ENCODE data around the gene ATXN10. TPM values are rescaled to one million over a fixed set of nuclear protein-coding genes. Genes with fewer than 3 reads are reported as not detected.
A peak's percentile ranks its signal among the peaks of the same experiment; 100 is the strongest.

Gene ATXN10
- total and polyA plus RNA-seq, 2 of the 13 experiments (the other 11 are each of a cell fraction or from before 2014, with no cell fraction given), result 60.1 to 194 TPM

DNA sequence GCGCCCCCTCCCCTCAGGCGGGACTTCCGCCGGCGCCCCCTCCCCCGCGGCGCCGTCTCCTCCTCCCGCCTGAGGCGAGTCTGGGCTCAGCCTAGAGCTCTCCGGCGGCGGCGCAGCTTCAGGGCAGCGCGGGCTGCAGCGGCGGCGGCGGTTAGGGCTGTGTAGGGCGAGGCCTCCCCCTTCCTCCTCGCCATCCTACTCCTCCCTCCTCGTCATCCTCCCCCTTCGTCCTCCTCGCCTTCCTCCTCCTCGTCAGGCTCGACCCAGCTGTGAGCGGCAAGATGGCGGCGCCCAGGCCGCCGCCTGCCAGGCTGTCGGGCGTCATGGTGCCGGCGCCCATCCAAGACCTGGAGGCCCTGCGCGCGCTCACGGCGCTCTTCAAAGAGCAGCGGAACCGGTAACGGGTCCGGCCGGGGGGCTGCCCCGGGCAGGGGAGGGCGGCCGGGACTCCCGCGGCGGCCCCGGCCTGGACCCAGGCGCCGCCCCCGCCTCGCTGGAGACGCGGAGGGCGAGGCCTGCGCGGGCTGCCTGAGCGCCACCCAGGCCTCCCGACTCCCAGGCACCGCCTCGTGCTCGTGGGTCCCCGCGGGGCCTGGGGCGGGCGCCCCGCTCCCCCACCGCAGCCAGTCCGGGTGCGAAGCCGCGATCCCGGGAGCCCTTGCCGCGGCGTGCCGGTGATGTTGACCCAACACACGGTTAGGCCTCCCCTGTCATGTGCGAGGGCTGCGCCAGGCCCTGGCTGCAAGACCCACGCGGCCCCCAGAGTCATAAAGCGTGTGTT, at the start of gene ATXN10 (continued):
- TF ChIP-seq, protein P1, sequence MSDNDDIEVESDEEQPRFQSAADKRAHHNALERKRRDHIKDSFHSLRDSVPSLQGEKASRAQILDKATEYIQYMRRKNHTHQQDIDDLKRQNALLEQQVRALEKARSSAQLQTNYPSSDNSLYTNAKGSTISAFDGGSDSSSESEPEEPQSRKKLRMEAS (IDR thresholded peaks at IDR 0.05), result peak; percentile 75
- no peak for TF ChIP-seq GTF3A (CRISPR knock-in tag; conservative IDR thresholded peaks at IDR 0.05)
- no peak for TF ChIP-seq FOXM1 (CRISPR knock-in tag; IDR thresholded peaks at IDR 0.05)
- no peak for TF ChIP-seq CBX2 (IDR thresholded peaks at IDR 0.05; ENCODE audit: low read depth, low read length)
- TF ChIP-seq CBX2 (CRISPR knock-in tag; IDR thresholded peaks at IDR 0.05; ENCODE audit: low read depth), result no peak
- TF ChIP-seq, protein P2, sequence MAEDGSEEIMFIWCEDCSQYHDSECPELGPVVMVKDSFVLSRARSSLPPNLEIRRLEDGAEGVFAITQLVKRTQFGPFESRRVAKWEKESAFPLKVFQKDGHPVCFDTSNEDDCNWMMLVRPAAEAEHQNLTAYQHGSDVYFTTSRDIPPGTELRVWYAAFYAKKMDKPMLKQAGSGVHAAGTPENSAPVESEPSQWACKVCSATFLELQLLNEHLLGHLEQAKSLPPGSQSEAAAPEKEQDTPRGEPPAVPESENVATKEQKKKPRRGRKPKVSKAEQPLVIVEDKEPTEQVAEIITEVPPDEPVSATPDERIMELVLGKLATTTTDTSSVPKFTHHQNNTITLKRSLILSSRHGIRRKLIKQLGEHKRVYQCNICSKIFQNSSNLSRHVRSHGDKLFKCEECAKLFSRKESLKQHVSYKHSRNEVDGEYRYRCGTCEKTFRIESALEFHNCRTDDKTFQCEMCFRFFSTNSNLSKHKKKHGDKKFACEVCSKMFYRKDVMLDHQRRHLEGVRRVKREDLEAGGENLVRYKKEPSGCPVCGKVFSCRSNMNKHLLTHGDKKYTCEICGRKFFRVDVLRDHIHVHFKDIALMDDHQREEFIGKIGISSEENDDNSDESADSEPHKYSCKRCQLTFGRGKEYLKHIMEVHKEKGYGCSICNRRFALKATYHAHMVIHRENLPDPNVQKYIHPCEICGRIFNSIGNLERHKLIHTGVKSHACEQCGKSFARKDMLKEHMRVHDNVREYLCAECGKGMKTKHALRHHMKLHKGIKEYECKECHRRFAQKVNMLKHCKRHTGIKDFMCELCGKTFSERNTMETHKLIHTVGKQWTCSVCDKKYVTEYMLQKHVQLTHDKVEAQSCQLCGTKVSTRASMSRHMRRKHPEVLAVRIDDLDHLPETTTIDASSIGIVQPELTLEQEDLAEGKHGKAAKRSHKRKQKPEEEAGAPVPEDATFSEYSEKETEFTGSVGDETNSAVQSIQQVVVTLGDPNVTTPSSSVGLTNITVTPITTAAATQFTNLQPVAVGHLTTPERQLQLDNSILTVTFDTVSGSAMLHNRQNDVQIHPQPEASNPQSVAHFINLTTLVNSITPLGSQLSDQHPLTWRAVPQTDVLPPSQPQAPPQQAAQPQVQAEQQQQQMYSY (CRISPR knock-in tag; IDR thresholded peaks at IDR 0.05), result no peak
- TF ChIP-seq, protein P3, sequence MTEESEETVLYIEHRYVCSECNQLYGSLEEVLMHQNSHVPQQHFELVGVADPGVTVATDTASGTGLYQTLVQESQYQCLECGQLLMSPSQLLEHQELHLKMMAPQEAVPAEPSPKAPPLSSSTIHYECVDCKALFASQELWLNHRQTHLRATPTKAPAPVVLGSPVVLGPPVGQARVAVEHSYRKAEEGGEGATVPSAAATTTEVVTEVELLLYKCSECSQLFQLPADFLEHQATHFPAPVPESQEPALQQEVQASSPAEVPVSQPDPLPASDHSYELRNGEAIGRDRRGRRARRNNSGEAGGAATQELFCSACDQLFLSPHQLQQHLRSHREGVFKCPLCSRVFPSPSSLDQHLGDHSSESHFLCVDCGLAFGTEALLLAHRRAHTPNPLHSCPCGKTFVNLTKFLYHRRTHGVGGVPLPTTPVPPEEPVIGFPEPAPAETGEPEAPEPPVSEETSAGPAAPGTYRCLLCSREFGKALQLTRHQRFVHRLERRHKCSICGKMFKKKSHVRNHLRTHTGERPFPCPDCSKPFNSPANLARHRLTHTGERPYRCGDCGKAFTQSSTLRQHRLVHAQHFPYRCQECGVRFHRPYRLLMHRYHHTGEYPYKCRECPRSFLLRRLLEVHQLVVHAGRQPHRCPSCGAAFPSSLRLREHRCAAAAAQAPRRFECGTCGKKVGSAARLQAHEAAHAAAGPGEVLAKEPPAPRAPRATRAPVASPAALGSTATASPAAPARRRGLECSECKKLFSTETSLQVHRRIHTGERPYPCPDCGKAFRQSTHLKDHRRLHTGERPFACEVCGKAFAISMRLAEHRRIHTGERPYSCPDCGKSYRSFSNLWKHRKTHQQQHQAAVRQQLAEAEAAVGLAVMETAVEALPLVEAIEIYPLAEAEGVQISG (CRISPR knock-in tag; IDR thresholded peaks at IDR 0.05), result peak; percentile 13
- TF ChIP-seq, protein P4, sequence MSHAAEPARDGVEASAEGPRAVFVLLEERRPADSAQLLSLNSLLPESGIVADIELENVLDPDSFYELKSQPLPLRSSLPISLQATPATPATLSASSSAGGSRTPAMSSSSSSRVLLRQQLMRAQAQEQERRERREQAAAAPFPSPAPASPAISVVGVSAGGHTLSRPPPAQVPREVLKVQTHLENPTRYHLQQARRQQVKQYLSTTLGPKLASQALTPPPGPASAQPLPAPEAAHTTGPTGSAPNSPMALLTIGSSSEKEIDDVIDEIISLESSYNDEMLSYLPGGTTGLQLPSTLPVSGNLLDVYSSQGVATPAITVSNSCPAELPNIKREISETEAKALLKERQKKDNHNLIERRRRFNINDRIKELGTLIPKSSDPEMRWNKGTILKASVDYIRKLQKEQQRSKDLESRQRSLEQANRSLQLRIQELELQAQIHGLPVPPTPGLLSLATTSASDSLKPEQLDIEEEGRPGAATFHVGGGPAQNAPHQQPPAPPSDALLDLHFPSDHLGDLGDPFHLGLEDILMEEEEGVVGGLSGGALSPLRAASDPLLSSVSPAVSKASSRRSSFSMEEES (CRISPR knock-in tag; IDR thresholded peaks at IDR 0.05), result no peak; the same call in 1 of the 2 replicates
- no peak for TF ChIP-seq SRSF4 (IDR thresholded peaks at IDR 0.05; ENCODE audit: low read depth, low read length, poor library complexity, severe bottlenecking)
- no peak for TF ChIP-seq CBX5 (CRISPR knock-in tag; IDR thresholded peaks at IDR 0.05; ENCODE audit: borderline replicate concordance)
- TF ChIP-seq, protein P5, sequence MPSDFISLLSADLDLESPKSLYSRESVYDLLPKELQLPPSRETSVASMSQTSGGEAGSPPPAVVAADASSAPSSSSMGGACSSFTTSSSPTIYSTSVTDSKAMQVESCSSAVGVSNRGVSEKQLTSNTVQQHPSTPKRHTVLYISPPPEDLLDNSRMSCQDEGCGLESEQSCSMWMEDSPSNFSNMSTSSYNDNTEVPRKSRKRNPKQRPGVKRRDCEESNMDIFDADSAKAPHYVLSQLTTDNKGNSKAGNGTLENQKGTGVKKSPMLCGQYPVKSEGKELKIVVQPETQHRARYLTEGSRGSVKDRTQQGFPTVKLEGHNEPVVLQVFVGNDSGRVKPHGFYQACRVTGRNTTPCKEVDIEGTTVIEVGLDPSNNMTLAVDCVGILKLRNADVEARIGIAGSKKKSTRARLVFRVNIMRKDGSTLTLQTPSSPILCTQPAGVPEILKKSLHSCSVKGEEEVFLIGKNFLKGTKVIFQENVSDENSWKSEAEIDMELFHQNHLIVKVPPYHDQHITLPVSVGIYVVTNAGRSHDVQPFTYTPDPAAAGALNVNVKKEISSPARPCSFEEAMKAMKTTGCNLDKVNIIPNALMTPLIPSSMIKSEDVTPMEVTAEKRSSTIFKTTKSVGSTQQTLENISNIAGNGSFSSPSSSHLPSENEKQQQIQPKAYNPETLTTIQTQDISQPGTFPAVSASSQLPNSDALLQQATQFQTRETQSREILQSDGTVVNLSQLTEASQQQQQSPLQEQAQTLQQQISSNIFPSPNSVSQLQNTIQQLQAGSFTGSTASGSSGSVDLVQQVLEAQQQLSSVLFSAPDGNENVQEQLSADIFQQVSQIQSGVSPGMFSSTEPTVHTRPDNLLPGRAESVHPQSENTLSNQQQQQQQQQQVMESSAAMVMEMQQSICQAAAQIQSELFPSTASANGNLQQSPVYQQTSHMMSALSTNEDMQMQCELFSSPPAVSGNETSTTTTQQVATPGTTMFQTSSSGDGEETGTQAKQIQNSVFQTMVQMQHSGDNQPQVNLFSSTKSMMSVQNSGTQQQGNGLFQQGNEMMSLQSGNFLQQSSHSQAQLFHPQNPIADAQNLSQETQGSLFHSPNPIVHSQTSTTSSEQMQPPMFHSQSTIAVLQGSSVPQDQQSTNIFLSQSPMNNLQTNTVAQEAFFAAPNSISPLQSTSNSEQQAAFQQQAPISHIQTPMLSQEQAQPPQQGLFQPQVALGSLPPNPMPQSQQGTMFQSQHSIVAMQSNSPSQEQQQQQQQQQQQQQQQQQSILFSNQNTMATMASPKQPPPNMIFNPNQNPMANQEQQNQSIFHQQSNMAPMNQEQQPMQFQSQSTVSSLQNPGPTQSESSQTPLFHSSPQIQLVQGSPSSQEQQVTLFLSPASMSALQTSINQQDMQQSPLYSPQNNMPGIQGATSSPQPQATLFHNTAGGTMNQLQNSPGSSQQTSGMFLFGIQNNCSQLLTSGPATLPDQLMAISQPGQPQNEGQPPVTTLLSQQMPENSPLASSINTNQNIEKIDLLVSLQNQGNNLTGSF (CRISPR knock-in tag; IDR thresholded peaks at IDR 0.05), result no peak
- TF ChIP-seq ZNF678 (CRISPR knock-in tag; IDR thresholded peaks at IDR 0.05), result no peak
- no peak for TF ChIP-seq ZNF335 (CRISPR knock-in tag; IDR thresholded peaks at IDR 0.05)
- TF ChIP-seq KLF16 (CRISPR knock-in tag; IDR thresholded peaks at IDR 0.05), result peak in 1 of 2 experiments; percentile 90; a peak in 1 of 4 replicates
- TF ChIP-seq FOXC1 (CRISPR knock-in tag; IDR thresholded peaks at IDR 0.05; ENCODE audit: borderline replicate concordance), result no peak

All from HepG2 (cell line).